Suprapubic skin (tissue), 4 donors: ENCODE results near the gene CDADC1. TPM values are rescaled to one million over a fixed set of nuclear protein-coding genes. Genes with fewer than 3 reads are reported as not detected.

Source experiments
- DNase-seq, 2 donors: peaks; one replicate each; pipeline ENCODE4 v3.0.0-alpha.2; 2019; ENCODE audit warnings: low spot score in 2 of 2
- H3K27ac ChIP-seq: fragments of 200-600 bp; sonication (generic); one replicate; pipeline ENCODE4 v1.5.1; 2019
- H3K27me3 ChIP-seq: fragments of 200-600 bp; sonication (generic); one replicate; pipeline ENCODE4 v1.5.1; 2019
- H3K36me3 ChIP-seq: fragments of 200-600 bp; sonication (generic); one replicate; pipeline ENCODE4 v1.5.1; 2019
- H3K4me1 ChIP-seq: fragments of 200-600 bp; sonication (generic); one replicate; pipeline ENCODE4 v1.5.1; 2019
- H3K4me3 ChIP-seq: fragments of 200-600 bp; sonication (generic); one replicate; pipeline ENCODE4 v1.5.1; 2019; ENCODE audit warnings: mild to moderate bottlenecking
- H3K9me3 ChIP-seq: fragments of 200-600 bp; sonication (generic); one replicate; pipeline ENCODE4 v1.5.1; 2019
- EP300 ChIP-seq: sonication (generic); formaldehyde crosslinking; IDR thresholded peaks from one replicate; pipeline ENCODE4 v1.6.1; 2017; ENCODE audit warnings: antibody characterized with exemption
- POLR2A ChIP-seq, 2 donors: fragments of 450-650 bp; IDR thresholded peaks; one replicate each; pipeline ENCODE4 v1.6.1; 2017; ENCODE audit warnings: antibody characterized with exemption in 2 of 2, mild to moderate bottlenecking in 2 of 2, moderate library complexity in 2 of 2
- POLR2AphosphoS5 ChIP-seq, 3 donors: sonication (generic); formaldehyde crosslinking; IDR thresholded peaks; one replicate each; pipeline ENCODE4 v1.6.1; 2017; ENCODE audit warnings: antibody characterized with exemption in 3 of 3
- WGBS: methylation state at CpG from one replicate; pipeline ENCODE4 v1.1.5; 2018; 5-methylcytosine and 5-hydroxymethylcytosine counted together
- total RNA-seq, 4 donors: library from RNA; depleted of rRNA; stranded (reverse); fragments of >200 nt; gene quantifications; one replicate each; pipeline ENCODE4 v1.1.0, GENCODE V29; 2016
- TF ChIP-seq, protein P1 (sequence below), 2 donors: fragments of 200-600 bp in 1 of 2; fragments of 450-650 bp in 1 of 2; sonication (generic) in 1 of 2; IDR thresholded peaks; one replicate each; pipeline ENCODE4 v1.5.1; 2016 to 2019; ENCODE audit warnings: antibody characterized with exemption in 2 of 2, mild to moderate bottlenecking in 1 of 2, moderate library complexity in 1 of 2

Gene CDADC1
- total RNA-seq, 4 donors from 2014 or later: 1.2 to 4.2 (median 3.1) TPM

DNA sequence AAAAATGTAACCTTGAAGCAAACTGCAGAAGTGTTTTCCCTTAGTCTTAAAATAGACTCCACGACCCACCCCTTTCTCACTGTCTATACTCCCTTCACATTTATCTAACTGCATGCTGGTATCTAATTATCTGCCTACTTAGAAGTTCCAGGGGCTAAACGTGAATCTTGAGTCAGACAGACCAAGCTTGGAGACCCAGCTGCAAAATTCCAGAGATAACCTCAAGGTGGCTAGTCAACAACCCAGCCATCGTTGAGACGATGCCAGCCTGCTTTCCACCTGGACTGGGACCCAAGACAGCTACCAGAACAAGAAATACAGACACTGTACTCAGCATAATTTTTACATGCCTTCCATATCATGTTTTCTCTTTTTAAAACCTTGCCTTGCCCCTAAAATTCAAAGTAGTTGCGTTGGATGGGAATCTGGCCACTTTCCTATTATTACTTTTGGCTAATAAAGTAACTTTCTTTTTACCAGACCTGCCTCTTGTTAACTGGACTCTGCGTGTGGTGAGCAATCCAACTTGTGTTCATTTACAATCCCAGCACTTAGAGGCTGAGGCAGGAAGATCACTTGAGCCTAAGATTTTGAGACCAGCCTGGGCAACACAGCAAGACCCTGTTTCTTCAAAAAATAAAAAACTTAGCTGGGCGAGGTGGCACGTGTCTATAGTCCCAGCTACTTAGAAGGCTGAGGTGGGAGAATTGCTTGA is 82.3 kb downstream of the CDADC1 start:
- 82% methylated on average over 8 of the region's 8 CpGs for WGBS
- Histone ChIP-seq H3K36me3 (peaks cover 19% of the 10 kb centered on the region), H3K27ac (no peak overlapping the region), H3K4me1 (no peaks in the 10 kb centered on the region), H3K27me3 (no peaks in the 10 kb centered on the region), H3K4me3 (no peak overlapping the region), H3K9me3 (no peaks in the 10 kb centered on the region)
- no peak for DNase-seq
- TF ChIP-seq, protein P1, sequence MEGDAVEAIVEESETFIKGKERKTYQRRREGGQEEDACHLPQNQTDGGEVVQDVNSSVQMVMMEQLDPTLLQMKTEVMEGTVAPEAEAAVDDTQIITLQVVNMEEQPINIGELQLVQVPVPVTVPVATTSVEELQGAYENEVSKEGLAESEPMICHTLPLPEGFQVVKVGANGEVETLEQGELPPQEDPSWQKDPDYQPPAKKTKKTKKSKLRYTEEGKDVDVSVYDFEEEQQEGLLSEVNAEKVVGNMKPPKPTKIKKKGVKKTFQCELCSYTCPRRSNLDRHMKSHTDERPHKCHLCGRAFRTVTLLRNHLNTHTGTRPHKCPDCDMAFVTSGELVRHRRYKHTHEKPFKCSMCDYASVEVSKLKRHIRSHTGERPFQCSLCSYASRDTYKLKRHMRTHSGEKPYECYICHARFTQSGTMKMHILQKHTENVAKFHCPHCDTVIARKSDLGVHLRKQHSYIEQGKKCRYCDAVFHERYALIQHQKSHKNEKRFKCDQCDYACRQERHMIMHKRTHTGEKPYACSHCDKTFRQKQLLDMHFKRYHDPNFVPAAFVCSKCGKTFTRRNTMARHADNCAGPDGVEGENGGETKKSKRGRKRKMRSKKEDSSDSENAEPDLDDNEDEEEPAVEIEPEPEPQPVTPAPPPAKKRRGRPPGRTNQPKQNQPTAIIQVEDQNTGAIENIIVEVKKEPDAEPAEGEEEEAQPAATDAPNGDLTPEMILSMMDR (IDR thresholded peaks at IDR 0.05): no peak
- no peak for TF ChIP-seq POLR2AphosphoS5 (IDR thresholded peaks at IDR 0.05)
- no peak for TF ChIP-seq EP300
- no peak for TF ChIP-seq POLR2A (IDR thresholded peaks at IDR 0.05)

DNA sequence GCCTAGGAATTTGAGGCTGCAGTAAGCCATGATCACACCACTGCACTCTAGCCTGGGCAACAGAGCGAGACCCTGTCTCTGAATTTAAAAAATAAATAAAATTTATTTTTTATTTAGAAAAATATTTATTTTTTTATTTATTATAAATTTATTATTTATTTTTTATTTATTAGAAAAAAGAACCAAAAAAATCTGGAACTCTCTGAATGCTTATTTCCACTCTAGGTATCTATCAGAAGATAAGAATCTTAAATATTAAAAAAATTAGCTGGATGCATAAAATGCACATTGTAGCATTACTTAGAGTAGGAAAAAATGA is 82.8 kb downstream of the CDADC1 start:
- WGBS: 95% methylated on average over 1 of the region's 1 CpG
- DNase-seq: no peak
- Histone ChIP-seq H3K27ac (no peak overlapping the region), H3K4me3 (no peak overlapping the region), H3K9me3 (no peaks in the 10 kb centered on the region), H3K27me3 (no peaks in the 10 kb centered on the region), H3K4me1 (no peaks in the 10 kb centered on the region), H3K36me3 (peaks cover 19% of the 10 kb centered on the region)
- no peak for TF ChIP-seq POLR2AphosphoS5 (IDR thresholded peaks at IDR 0.05)
- no peak for TF ChIP-seq EP300
- TF ChIP-seq, protein P1 (IDR thresholded peaks at IDR 0.05): no peak
- TF ChIP-seq POLR2A (IDR thresholded peaks at IDR 0.05): no peak

DNA sequence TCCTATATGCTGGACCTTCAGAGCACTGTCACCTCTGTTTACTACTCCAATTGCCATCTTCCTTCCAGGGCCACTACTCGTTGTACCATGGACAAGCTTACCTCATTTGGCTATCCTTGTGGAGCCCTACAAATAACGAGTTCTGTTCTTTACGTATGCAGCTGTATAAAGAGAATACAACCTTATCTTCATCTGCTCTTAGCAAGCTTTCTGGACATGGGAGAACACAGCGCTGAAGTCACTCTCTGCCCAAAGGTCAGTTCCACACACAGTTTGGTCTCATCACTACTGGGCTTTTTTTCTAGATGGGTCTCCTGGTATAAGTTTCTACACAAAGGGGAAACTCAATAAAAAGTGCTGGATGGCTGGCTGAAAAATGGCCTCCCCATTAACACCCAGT is 88.9 kb downstream of the CDADC1 start:
- Histone ChIP-seq H3K36me3 (peaks cover 17% of the 10 kb centered on the region), H3K4me3 (no peak overlapping the region), H3K9me3 (no peaks in the 10 kb centered on the region), H3K27ac (no peak overlapping the region), H3K27me3 (no peaks in the 10 kb centered on the region), H3K4me1 (no peaks in the 10 kb centered on the region)
- TF ChIP-seq POLR2A (IDR thresholded peaks at IDR 0.05) (no peak), EP300 (no peak), POLR2AphosphoS5 (IDR thresholded peaks at IDR 0.05) (no peak)
- TF ChIP-seq, protein P1 (IDR thresholded peaks at IDR 0.05): no peak
- 94% methylated on average over 4 of the region's 4 CpGs for WGBS
- DNase-seq: no peak

DNA sequence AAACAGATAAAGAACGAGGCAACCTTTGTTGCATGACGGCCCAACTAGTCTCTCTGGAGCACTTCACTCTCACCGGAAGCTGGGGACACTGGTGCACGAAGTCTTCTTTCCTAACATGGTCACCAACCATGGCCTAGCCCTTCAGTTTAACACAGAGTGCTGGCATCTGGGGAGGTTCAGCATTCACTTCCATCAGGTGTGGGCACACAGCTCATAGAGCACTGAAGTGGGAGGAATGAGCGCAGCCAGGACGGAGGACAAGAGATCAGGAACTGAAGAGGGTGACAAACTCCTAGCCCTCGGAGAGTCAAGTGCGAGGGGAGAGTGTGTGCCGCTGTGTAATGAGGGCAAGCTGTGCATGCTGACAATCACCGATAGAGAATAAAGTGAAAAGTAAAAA is 92.4 kb downstream of the CDADC1 start:
- no peaks in the 10 kb centered on the region for H3K9me3 ChIP-seq

DNA sequence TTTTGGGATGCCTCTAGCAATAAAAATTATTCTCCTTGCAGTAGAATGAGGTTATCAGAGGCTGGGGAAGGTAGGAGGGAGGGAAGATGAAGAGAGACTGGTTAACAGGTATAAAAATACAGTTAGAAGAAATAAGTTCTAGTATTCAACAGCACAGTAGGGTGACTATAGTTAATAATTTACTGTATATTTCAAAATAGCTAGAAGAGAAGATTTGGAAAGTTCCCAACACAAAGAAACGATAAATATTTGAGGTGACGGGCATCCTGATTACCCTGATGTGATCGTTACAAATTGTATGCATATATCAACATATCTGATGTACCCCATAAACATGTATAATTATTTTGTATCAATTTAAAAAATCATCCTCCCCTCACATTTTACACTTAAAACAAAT is 93.8 kb downstream of the CDADC1 start:
- no peak overlapping the region for H3K4me3 ChIP-seq
- H3K36me3 ChIP-seq: peaks cover 11% of the 10 kb centered on the region
- WGBS: 98% methylated on average over 3 of the region's 3 CpGs
- H3K27me3 ChIP-seq: no peaks in the 10 kb centered on the region
- TF ChIP-seq EP300: no peak
- TF ChIP-seq POLR2AphosphoS5 (IDR thresholded peaks at IDR 0.05): no peak
- TF ChIP-seq POLR2A (IDR thresholded peaks at IDR 0.05): no peak
- TF ChIP-seq, protein P1 (IDR thresholded peaks at IDR 0.05): no peak
- no peaks in the 10 kb centered on the region for H3K4me1 ChIP-seq
- H3K27ac ChIP-seq: no peak overlapping the region
- DNase-seq: no peak
- no peaks in the 10 kb centered on the region for H3K9me3 ChIP-seq

More for the DNA sequence above, 92.4 kb downstream of the CDADC1 start:
- no peak for DNase-seq
- no peak overlapping the region for H3K27ac ChIP-seq
- TF ChIP-seq POLR2AphosphoS5 (IDR thresholded peaks at IDR 0.05) (no peak), POLR2A (IDR thresholded peaks at IDR 0.05) (no peak), EP300 (no peak)
- TF ChIP-seq, protein P1 (IDR thresholded peaks at IDR 0.05): no peak
- peaks cover 11% of the 10 kb centered on the region for H3K36me3 ChIP-seq
- 97% methylated on average over 10 of the region's 10 CpGs for WGBS
- H3K4me1 ChIP-seq: no peaks in the 10 kb centered on the region
- no peak overlapping the region for H3K4me3 ChIP-seq
- no peaks in the 10 kb centered on the region for H3K27me3 ChIP-seq
